Trophoblast cell (in vitro differentiated cells and primary cell): ENCODE results near the gene OTUD6A.

ENCODE experiments used
- DNase-seq, 2 donors: peaks; one replicate each; pipeline ENCODE4 v3.0.0-alpha.2; 2016
- H2AFZ ChIP-seq: 2 replicates; pipeline ENCODE4 v1.6.1; 2013; ENCODE audit warnings: low read length, moderate library complexity, mild to moderate bottlenecking; ENCODE audit not compliant: insufficient read depth, poor library complexity
- H2AK5ac ChIP-seq: 2 replicates; pipeline ENCODE4 v1.6.1; 2013; ENCODE audit warnings: mild to moderate bottlenecking, low read length
- H2BK120ac ChIP-seq: 2 replicates; pipeline ENCODE4 v1.6.1; 2013; ENCODE audit warnings: low read length, mild to moderate bottlenecking, moderate library complexity; ENCODE audit not compliant: insufficient read depth, poor library complexity
- H2BK12ac ChIP-seq: 2 replicates; pipeline ENCODE4 v1.6.1; 2013; ENCODE audit warnings: mild to moderate bottlenecking, low read length, moderate library complexity
- H2BK5ac ChIP-seq: 2 replicates; pipeline ENCODE4 v1.6.1; 2013; ENCODE audit warnings: low read length, low read depth, moderate library complexity, mild to moderate bottlenecking; ENCODE audit not compliant: poor library complexity
- H3K14ac ChIP-seq: 2 replicates; pipeline ENCODE4 v1.6.1; 2013; ENCODE audit warnings: mild to moderate bottlenecking, low read length
- H3K18ac ChIP-seq: 2 replicates; pipeline ENCODE4 v1.6.1; 2013; ENCODE audit warnings: mild to moderate bottlenecking, low read length
- H3K23ac ChIP-seq: 2 replicates; pipeline ENCODE4 v1.6.1; 2013; ENCODE audit warnings: low read length
- H3K27ac ChIP-seq: 2 replicates; pipeline ENCODE4 v1.5.1; 2013; ENCODE audit warnings: low read depth, mild to moderate bottlenecking, inconsistent platforms, low read length, moderate library complexity
- H3K27me3 ChIP-seq: 2 replicates; pipeline ENCODE4 v1.6.1; 2013; ENCODE audit warnings: inconsistent platforms, mild to moderate bottlenecking, low read length, moderate library complexity; ENCODE audit not compliant: insufficient read depth
- H3K36me3 ChIP-seq, 2 experiments: 1 replicate in 1 of 2; 2 replicates in 1 of 2; pipeline ENCODE4 v1.6.1; 2013; ENCODE audit warnings: low read length in 2 of 2, mild to moderate bottlenecking in 2 of 2, moderate library complexity in 1 of 2; ENCODE audit not compliant: insufficient read depth in 2 of 2, control insufficient read depth in 1 of 2
- H3K4ac ChIP-seq: 2 replicates; pipeline ENCODE4 v1.6.1; 2013; ENCODE audit warnings: low read depth, mild to moderate bottlenecking, low read length, moderate library complexity
- H3K4me1 ChIP-seq, 2 experiments: 1 replicate in 1 of 2; 2 replicates in 1 of 2; pipeline ENCODE4 v1.6.1; 2013; ENCODE audit warnings: low read length in 2 of 2, mild to moderate bottlenecking in 2 of 2, moderate library complexity in 1 of 2; ENCODE audit not compliant: insufficient read depth in 2 of 2, control insufficient read depth in 1 of 2
- H3K4me2 ChIP-seq: 2 replicates; pipeline ENCODE4 v1.6.1; 2013; ENCODE audit warnings: inconsistent platforms, mild to moderate bottlenecking, low read length, moderate library complexity
- H3K4me3 ChIP-seq: 2 replicates; pipeline ENCODE4 v1.5.1; 2013; ENCODE audit warnings: mild to moderate bottlenecking, low read depth, low read length, inconsistent platforms
- H3K79me1 ChIP-seq: one replicate; pipeline ENCODE4 v1.6.1; 2013; ENCODE audit warnings: low read length
- H3K79me2 ChIP-seq: 2 replicates; pipeline ENCODE4 v1.6.1; 2013; ENCODE audit warnings: low read length, mild to moderate bottlenecking; ENCODE audit not compliant: control insufficient read depth, insufficient read depth, poor library complexity
- H3K9ac ChIP-seq: 2 replicates; pipeline ENCODE4 v1.6.1; 2013; ENCODE audit warnings: mild to moderate bottlenecking, low read length
- H3K9me3 ChIP-seq: 2 replicates; pipeline ENCODE4 v1.6.1; 2013; ENCODE audit warnings: low read depth, mild to moderate bottlenecking, control low read depth, inconsistent platforms, low read length; ENCODE audit not compliant: insufficient read depth
- H4K12ac ChIP-seq: 2 replicates; pipeline ENCODE4 v1.6.1; 2013; ENCODE audit warnings: low read depth, mild to moderate bottlenecking, low read length, moderate library complexity
- H4K8ac ChIP-seq: 2 replicates; pipeline ENCODE4 v1.6.1; 2013; ENCODE audit warnings: low read depth, mild to moderate bottlenecking, low read length, moderate library complexity
- H4K91ac ChIP-seq: one replicate; pipeline ENCODE4 v1.6.1; 2013; ENCODE audit warnings: low read depth, mild to moderate bottlenecking, low read length, moderate library complexity
- WGBS: extraction: QIAGEN DNeasy Blood & Tissue Kit; methylation state at CpG from one replicate; pipeline ENCODE4 v1.1.7; 2013; ENCODE audit warnings: missing lambda C conversion rate; ENCODE audit not compliant: insufficient read length, insufficient coverage; ENCODE audit errors: extremely low coverage; 5-methylcytosine and 5-hydroxymethylcytosine counted together

Gene OTUD6A

GRCh38 chrX:70022616-70023015, 39.6 kb upstream of the OTUD6A start:
- Histone ChIP-seq H3K9me3 (no peaks in the 10 kb centered on the region), H3K36me3 (no peaks in the 10 kb centered on the region), H3K23ac (no peak overlapping the region), H2AK5ac (no peak overlapping the region), H2AFZ (no peak overlapping the region), H4K8ac (no peak overlapping the region), H3K79me2 (no peaks in the 10 kb centered on the region), H3K9ac (no peak overlapping the region), H4K12ac (no peak overlapping the region), H2BK12ac (no peak overlapping the region), H3K14ac (no peak overlapping the region), H3K27me3 (no peaks in the 10 kb centered on the region), H3K18ac (no peak overlapping the region), H3K4me3 (no peak overlapping the region), H2BK5ac (no peak overlapping the region), H4K91ac (no peak overlapping the region), H3K27ac (no peak overlapping the region), H3K4me2 (no peak overlapping the region), H3K4me1 (no peaks in the 10 kb centered on the region), H2BK120ac (no peak overlapping the region), H3K79me1 (no peaks in the 10 kb centered on the region), H3K4ac (no peak overlapping the region)
- DNase-seq: no peak
- no CpG with 5 or more reads among the region's 4 CpGs for WGBS

- no peak overlapping the region for H4K12ac ChIP-seq
- no peak overlapping the region for H4K8ac ChIP-seq
- H2BK5ac ChIP-seq: no peak overlapping the region
- no peak overlapping the region for H3K4me2 ChIP-seq
- H4K91ac ChIP-seq: no peak overlapping the region
- H3K27me3 ChIP-seq: no peaks in the 10 kb centered on the region
- no peak overlapping the region for H3K14ac ChIP-seq
- no peak overlapping the region for H2AFZ ChIP-seq
- no peak overlapping the region for H2BK12ac ChIP-seq
- H3K4me3 ChIP-seq: no peak overlapping the region
- no peak overlapping the region for H3K27ac ChIP-seq
- no peak overlapping the region for H3K4ac ChIP-seq
- no peaks in the 10 kb centered on the region for H3K79me1 ChIP-seq
- DNase-seq: no peak
- no peak overlapping the region for H3K18ac ChIP-seq
- no peaks in the 10 kb centered on the region for H3K4me1 ChIP-seq
- H3K36me3 ChIP-seq: no peaks in the 10 kb centered on the region
- WGBS: no CpG with 5 or more reads among the region's 1 CpG
- H2BK120ac ChIP-seq: no peak overlapping the region
- H2AK5ac ChIP-seq: no peak overlapping the region
- no peaks in the 10 kb centered on the region for H3K9me3 ChIP-seq
- no peak overlapping the region for H3K9ac ChIP-seq
- no peak overlapping the region for H3K23ac ChIP-seq
- no peaks in the 10 kb centered on the region for H3K79me2 ChIP-seq
These were observed 36.8 kb upstream of the OTUD6A start for GRCh38 chrX:70025464-70025863.

DNA sequence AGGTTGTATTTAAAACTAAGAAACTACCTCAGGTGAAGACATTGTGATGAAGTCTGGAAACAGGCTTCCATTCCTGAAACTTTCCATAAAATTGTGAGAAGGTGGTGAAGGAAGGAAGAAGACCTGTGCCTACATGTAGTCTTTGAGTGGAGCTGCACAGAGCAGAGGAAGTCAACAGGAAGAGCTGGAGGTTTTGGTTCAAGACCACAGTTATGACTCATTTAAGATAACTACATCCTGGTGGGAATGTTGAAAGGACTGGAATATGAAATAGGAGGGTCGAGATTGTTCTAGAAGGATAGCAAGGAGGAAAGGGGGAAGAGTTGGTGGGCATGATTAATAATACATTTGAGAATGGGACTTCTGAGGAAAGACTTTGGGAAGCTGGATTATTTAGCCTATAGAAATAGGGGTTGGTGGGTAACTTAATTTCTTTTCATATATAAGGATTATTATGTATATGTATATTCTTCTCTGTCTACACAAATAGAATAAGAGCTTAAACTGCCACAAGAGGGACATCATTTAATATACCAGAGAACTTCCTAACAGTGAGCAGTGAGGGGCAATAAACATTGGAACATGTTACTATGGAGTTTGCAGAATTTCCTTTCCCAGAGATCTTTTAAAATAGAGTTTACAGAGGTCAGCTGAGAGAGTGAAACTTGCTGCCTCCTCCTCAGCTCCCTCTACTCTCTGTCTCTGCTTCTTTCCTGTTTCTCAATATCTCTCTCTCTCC, 36.0 kb upstream of the OTUD6A start:
- H3K27ac ChIP-seq: no peak overlapping the region
- no peak overlapping the region for H2BK120ac ChIP-seq
- no peak overlapping the region for H2AFZ ChIP-seq
- H3K27me3 ChIP-seq: no peaks in the 10 kb centered on the region
- H3K4me2 ChIP-seq: no peak overlapping the region
- no peak overlapping the region for H2BK5ac ChIP-seq
- WGBS: no CpG with 5 or more reads among the region's 1 CpG
- H3K4ac ChIP-seq: no peak overlapping the region
- no peak overlapping the region for H2AK5ac ChIP-seq
- no peak overlapping the region for H3K18ac ChIP-seq
- no peak overlapping the region for H2BK12ac ChIP-seq
- H4K12ac ChIP-seq: no peak overlapping the region
- H3K4me3 ChIP-seq: no peak overlapping the region
- no peak overlapping the region for H4K91ac ChIP-seq
- H3K14ac ChIP-seq: no peak overlapping the region
- no peaks in the 10 kb centered on the region for H3K4me1 ChIP-seq
- H3K23ac ChIP-seq: no peak overlapping the region
- DNase-seq: no peak
- H3K9me3 ChIP-seq: no peaks in the 10 kb centered on the region
- H3K36me3 ChIP-seq: no peaks in the 10 kb centered on the region
- no peaks in the 10 kb centered on the region for H3K79me1 ChIP-seq
- H3K9ac ChIP-seq: no peak overlapping the region
- H4K8ac ChIP-seq: no peak overlapping the region
- H3K79me2 ChIP-seq: no peaks in the 10 kb centered on the region

DNA sequence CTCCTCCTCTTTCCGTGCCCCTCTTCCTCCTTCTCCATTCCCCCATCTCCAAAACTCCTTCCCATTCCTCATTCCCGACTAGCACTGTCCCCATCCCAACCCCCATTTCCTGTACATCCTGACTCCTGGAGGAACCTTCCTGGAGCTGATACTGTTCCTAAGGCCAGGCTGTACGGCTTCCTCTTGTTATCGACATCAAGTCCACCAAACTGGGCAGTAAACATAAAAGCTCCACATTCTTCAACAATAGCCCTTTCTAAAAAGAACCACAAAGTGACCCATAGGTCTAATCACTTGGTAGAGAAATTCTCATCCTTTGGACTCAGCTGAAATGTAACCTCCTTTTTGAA, 35.4 kb upstream of the OTUD6A start:
- H3K18ac ChIP-seq: no peak overlapping the region
- H3K4me2 ChIP-seq: no peak overlapping the region
- no peaks in the 10 kb centered on the region for H3K4me1 ChIP-seq
- no peaks in the 10 kb centered on the region for H3K79me2 ChIP-seq
- no peak overlapping the region for H3K4me3 ChIP-seq
- no peak overlapping the region for H3K27ac ChIP-seq
- no peak overlapping the region for H3K9ac ChIP-seq
- H2BK5ac ChIP-seq: no peak overlapping the region
- no peak overlapping the region for H3K14ac ChIP-seq
- no peaks in the 10 kb centered on the region for H3K27me3 ChIP-seq
- no peaks in the 10 kb centered on the region for H3K36me3 ChIP-seq
- no peaks in the 10 kb centered on the region for H3K79me1 ChIP-seq
- H2AFZ ChIP-seq: no peak overlapping the region
- WGBS: 100% methylated on average over 2 of the region's 4 CpGs
- H4K91ac ChIP-seq: no peak overlapping the region
- no peak overlapping the region for H2AK5ac ChIP-seq
- H3K4ac ChIP-seq: no peak overlapping the region
- no peak overlapping the region for H3K23ac ChIP-seq
- no peak overlapping the region for H2BK120ac ChIP-seq
- no peak overlapping the region for H2BK12ac ChIP-seq
- H4K12ac ChIP-seq: no peak overlapping the region
- no peak overlapping the region for H4K8ac ChIP-seq
- no peaks in the 10 kb centered on the region for H3K9me3 ChIP-seq
- DNase-seq: no peak
